Measurements from ENCODE around the gene RABGAP1L. TPM values are rescaled to one million over a fixed set of nuclear protein-coding genes. Genes with fewer than 3 reads are reported as not detected.
A peak's percentile ranks its signal among the peaks of the same experiment; 100 is the strongest.

RABGAP1L gene
- total RNA-seq (ENCODE audit: low replicate concordance), result 23.5 and 46.0 TPM in 2 replicates

GRCh38 chr1:174159252-174160108, at the start of gene RABGAP1L:
RABGAP1L (plus strand) TSS chr1:174159520.
- Mint-ChIP-seq H3K27me3 (ENCODE audit: insufficient read depth, low read depth) (peaks cover 3% of the 10 kb centered on the region), H3K4me3 (peak within 1 kb of the TSS; percentile 90), H3K9me3 (no peaks in the 10 kb centered on the region), H3K4me1 (peaks cover 17% of the 10 kb centered on the region), H3K36me3 (peaks cover 1% of the 10 kb centered on the region), H3K27ac (peak within 1 kb of the TSS; percentile 54)
- Histone ChIP-seq H3K9ac (peak within 1 kb of the TSS; percentile 51), H3K4me1 (peaks cover 7% of the 10 kb centered on the region), H2AFZ (replicated peaks) (peak within 1 kb of the TSS; percentile 100), H3K27me3 (peaks cover 15% of the 10 kb centered on the region), H3K79me2 (ENCODE audit: low read depth) (peaks cover 9% of the 10 kb centered on the region), H3K4me3 (peak within 1 kb of the TSS; percentile 85), H3K9me3 (ENCODE audit: low read depth) (no peaks in the 10 kb centered on the region), H3K36me3 (no peaks in the 10 kb centered on the region), H4K20me1 (ENCODE audit: low read depth) (peaks cover 3% of the 10 kb centered on the region), H3K4me2 (peak within 1 kb of the TSS; percentile 83), H3K27ac (peak within 1 kb of the TSS; percentile 89), H3F3A (ENCODE audit: low read depth) (peaks cover 21% of the 10 kb centered on the region)
- TF ChIP-seq CTCF (IDR thresholded peaks at IDR 0.05) (no peak), EZH2phosphoT487 (IDR thresholded peaks at IDR 0.05) (peak; percentile 18), EZH2 (IDR thresholded peaks at IDR 0.05) (no peak)
- DNase-seq (ENCODE audit: low spot score), result peak; percentile 97

- no peak for DNase-seq (ENCODE audit: low spot score)
- H4K20me1 ChIP-seq (ENCODE audit: low read depth), result no peaks in the 10 kb centered on the region
- H3K79me2 ChIP-seq (ENCODE audit: low read depth), result no peaks in the 10 kb centered on the region
- Mint-ChIP-seq H3K4me1 (peaks cover 6% of the 10 kb centered on the region), H3K36me3 (no peaks in the 10 kb centered on the region), H3K4me3 (no peak overlapping the region), H3K9me3 (no peaks in the 10 kb centered on the region), H3K27ac (no peak overlapping the region), H3K27me3 (ENCODE audit: insufficient read depth, low read depth) (peaks cover 2% of the 10 kb centered on the region)
- no peak overlapping the region for H3K27ac ChIP-seq
- H3K4me2 ChIP-seq, result no peak overlapping the region
- TF ChIP-seq EZH2 (IDR thresholded peaks at IDR 0.05) (no peak), EZH2phosphoT487 (IDR thresholded peaks at IDR 0.05) (no peak), CTCF (IDR thresholded peaks at IDR 0.05) (no peak)
- no peak overlapping the region for H3K4me3 ChIP-seq
- no peaks in the 10 kb centered on the region for H3K9me3 ChIP-seq (ENCODE audit: low read depth)
- no peaks in the 10 kb centered on the region for H3F3A ChIP-seq (ENCODE audit: low read depth)
- no peaks in the 10 kb centered on the region for H3K36me3 ChIP-seq
- no peak overlapping the region for H3K9ac ChIP-seq
- no peaks in the 10 kb centered on the region for H3K27me3 ChIP-seq
- no peak overlapping the region for H2AFZ ChIP-seq (replicated peaks)
- peaks cover 10% of the 10 kb centered on the region for H3K4me1 ChIP-seq
Measured at GRCh38 chr1:174110053-174110452, 49.3 kb upstream of the RABGAP1L start.

- no peaks in the 10 kb centered on the region for H3K36me3 Mint-ChIP-seq
- no peak overlapping the region for H3K9ac ChIP-seq
- H3K4me1 ChIP-seq, result peaks cover 10% of the 10 kb centered on the region
- no peaks in the 10 kb centered on the region for H3K27me3 Mint-ChIP-seq (ENCODE audit: insufficient read depth, low read depth)
- no peaks in the 10 kb centered on the region for H3K79me2 ChIP-seq (ENCODE audit: low read depth)
- no peaks in the 10 kb centered on the region for H3K9me3 ChIP-seq (ENCODE audit: low read depth)
- no peak overlapping the region for H3K27ac Mint-ChIP-seq
- no peak overlapping the region for H3K27ac ChIP-seq
- no peak overlapping the region for H3K4me3 ChIP-seq
- no peaks in the 10 kb centered on the region for H3K36me3 ChIP-seq
- H3K4me3 Mint-ChIP-seq, result no peak overlapping the region
- no peak for TF ChIP-seq EZH2 (IDR thresholded peaks at IDR 0.05)
- no peak for TF ChIP-seq CTCF (IDR thresholded peaks at IDR 0.05)
- no peak for TF ChIP-seq EZH2phosphoT487 (IDR thresholded peaks at IDR 0.05)
- H3K4me1 Mint-ChIP-seq, result peaks cover 6% of the 10 kb centered on the region
- no peaks in the 10 kb centered on the region for H3K9me3 Mint-ChIP-seq
- H2AFZ ChIP-seq (replicated peaks), result peak overlapping the region; percentile 32
- H3K27me3 ChIP-seq, result no peaks in the 10 kb centered on the region
- H4K20me1 ChIP-seq (ENCODE audit: low read depth), result no peaks in the 10 kb centered on the region
- H3K4me2 ChIP-seq, result peak overlapping the region; percentile 24
- H3F3A ChIP-seq (ENCODE audit: low read depth), result no peaks in the 10 kb centered on the region
- no peak for DNase-seq (ENCODE audit: low spot score)
Measured at GRCh38 chr1:174112489-174113162, 46.7 kb upstream of the RABGAP1L start.
